Measurements from ENCODE around the gene AGFG2. TPM values are rescaled to one million over a fixed set of nuclear protein-coding genes. Genes with fewer than 3 reads are reported as not detected.

Gene AGFG2
- total and polyA plus RNA-seq, 2 of the 13 experiments (the other 11 are each of a cell fraction or from before 2014, with no cell fraction given): 125 to 132 TPM

DNA sequence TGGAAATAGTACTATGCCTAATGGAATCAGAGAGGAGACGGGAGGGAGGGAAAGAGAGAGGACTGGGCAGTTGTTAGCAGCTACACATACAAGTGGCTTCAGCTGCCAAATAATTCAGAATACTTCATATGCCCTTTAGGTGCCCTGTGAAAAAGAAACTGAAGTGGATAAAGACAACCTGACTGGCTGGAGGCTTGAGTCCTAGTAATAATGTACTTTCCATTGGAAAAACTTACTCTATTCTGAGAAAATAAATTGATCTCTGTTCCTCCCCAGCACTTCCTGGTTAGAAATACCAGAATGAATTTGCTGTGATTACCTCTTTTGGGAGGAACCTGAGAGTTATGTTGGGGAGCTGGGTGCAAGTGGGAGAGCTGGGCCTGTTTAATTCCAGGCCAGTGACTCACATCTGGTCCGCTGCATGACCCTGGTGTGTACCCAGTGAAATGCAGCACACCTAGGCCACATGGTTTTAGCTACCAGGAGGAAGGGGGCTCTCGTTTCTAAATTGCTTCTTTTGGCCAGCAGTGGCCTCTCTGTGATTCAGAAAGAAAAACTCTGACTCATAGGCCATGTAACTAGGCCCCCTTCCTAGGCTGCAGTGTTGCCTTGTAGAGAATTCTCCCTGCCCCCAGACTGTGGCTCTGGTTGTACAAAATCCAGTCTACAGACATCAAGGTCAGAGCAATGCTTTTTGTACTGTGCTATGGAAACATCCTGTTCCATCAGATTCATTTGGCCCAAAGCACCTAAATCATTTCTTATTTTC lies 6.5 kb downstream of the AGFG2 start (continued):
- TF ChIP-seq, protein P1, sequence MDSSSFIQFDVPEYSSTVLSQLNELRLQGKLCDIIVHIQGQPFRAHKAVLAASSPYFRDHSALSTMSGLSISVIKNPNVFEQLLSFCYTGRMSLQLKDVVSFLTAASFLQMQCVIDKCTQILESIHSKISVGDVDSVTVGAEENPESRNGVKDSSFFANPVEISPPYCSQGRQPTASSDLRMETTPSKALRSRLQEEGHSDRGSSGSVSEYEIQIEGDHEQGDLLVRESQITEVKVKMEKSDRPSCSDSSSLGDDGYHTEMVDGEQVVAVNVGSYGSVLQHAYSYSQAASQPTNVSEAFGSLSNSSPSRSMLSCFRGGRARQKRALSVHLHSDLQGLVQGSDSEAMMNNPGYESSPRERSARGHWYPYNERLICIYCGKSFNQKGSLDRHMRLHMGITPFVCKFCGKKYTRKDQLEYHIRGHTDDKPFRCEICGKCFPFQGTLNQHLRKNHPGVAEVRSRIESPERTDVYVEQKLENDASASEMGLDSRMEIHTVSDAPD (CRISPR knock-in tag; IDR thresholded peaks at IDR 0.05): no peak; the same call in 1 of the 2 replicates
- TF ChIP-seq HCFC1 (IDR thresholded peaks at IDR 0.05; ENCODE audit: low read depth, low read length) (no peak), ZSCAN29 (CRISPR knock-in tag; conservative IDR thresholded peaks at IDR 0.05) (no peak), GPN1 (CRISPR knock-in tag; IDR thresholded peaks at IDR 0.05; ENCODE audit: borderline replicate concordance) (no peak), ZNF549 (CRISPR knock-in tag; IDR thresholded peaks at IDR 0.05) (no peak), HOXA7 (CRISPR knock-in tag; IDR thresholded peaks at IDR 0.05) (no peak), ZMYM4 (CRISPR knock-in tag; IDR thresholded peaks at IDR 0.05) (no peak), KAT2B (IDR thresholded peaks at IDR 0.05; ENCODE audit: borderline replicate concordance, low read depth, low read length) (no peak), ZNF660 (CRISPR knock-in tag; IDR thresholded peaks at IDR 0.05; ENCODE audit: borderline replicate concordance, low read depth) (no peak), ZC3H13 (CRISPR knock-in tag; IDR thresholded peaks at IDR 0.05) (0 out of 2 replicates have a peak, but pooled peaks have one; percentile 27), MIER2 (CRISPR knock-in tag; IDR thresholded peaks at IDR 0.05) (no peak), ZNF558 (CRISPR knock-in tag; IDR thresholded peaks at IDR 0.05; ENCODE audit: borderline replicate concordance) (no peak), ZNF674 (CRISPR knock-in tag; IDR thresholded peaks at IDR 0.05; ENCODE audit: low read depth) (no peak), PPARG (CRISPR knock-in tag; conservative IDR thresholded peaks at IDR 0.05) (peak; percentile 54; the same call in 1 of the 2 replicates), CBX2 (IDR thresholded peaks at IDR 0.05; ENCODE audit: low read depth, low read length) (no peak), CBX2 (CRISPR knock-in tag; IDR thresholded peaks at IDR 0.05; ENCODE audit: low read depth) (no peak), PHF8 (CRISPR knock-in tag; IDR thresholded peaks at IDR 0.05) (peak; percentile 25; the same call in 1 of the 2 replicates), ARNT2 (CRISPR knock-in tag; IDR thresholded peaks at IDR 0.05; ENCODE audit: low read depth) (no peak)
- TF ChIP-seq, protein P2, sequence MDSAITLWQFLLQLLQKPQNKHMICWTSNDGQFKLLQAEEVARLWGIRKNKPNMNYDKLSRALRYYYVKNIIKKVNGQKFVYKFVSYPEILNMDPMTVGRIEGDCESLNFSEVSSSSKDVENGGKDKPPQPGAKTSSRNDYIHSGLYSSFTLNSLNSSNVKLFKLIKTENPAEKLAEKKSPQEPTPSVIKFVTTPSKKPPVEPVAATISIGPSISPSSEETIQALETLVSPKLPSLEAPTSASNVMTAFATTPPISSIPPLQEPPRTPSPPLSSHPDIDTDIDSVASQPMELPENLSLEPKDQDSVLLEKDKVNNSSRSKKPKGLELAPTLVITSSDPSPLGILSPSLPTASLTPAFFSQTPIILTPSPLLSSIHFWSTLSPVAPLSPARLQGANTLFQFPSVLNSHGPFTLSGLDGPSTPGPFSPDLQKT (CRISPR knock-in tag; IDR thresholded peaks at IDR 0.05; ENCODE audit: borderline replicate concordance): no peak
- TF ChIP-seq, protein P3, sequence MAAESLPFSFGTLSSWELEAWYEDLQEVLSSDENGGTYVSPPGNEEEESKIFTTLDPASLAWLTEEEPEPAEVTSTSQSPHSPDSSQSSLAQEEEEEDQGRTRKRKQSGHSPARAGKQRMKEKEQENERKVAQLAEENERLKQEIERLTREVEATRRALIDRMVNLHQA (CRISPR knock-in tag; IDR thresholded peaks at IDR 0.05): no peak
- TF ChIP-seq, protein P4, sequence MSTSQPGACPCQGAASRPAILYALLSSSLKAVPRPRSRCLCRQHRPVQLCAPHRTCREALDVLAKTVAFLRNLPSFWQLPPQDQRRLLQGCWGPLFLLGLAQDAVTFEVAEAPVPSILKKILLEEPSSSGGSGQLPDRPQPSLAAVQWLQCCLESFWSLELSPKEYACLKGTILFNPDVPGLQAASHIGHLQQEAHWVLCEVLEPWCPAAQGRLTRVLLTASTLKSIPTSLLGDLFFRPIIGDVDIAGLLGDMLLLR (CRISPR knock-in tag; IDR thresholded peaks at IDR 0.05): no peak
- TF ChIP-seq, protein P5, sequence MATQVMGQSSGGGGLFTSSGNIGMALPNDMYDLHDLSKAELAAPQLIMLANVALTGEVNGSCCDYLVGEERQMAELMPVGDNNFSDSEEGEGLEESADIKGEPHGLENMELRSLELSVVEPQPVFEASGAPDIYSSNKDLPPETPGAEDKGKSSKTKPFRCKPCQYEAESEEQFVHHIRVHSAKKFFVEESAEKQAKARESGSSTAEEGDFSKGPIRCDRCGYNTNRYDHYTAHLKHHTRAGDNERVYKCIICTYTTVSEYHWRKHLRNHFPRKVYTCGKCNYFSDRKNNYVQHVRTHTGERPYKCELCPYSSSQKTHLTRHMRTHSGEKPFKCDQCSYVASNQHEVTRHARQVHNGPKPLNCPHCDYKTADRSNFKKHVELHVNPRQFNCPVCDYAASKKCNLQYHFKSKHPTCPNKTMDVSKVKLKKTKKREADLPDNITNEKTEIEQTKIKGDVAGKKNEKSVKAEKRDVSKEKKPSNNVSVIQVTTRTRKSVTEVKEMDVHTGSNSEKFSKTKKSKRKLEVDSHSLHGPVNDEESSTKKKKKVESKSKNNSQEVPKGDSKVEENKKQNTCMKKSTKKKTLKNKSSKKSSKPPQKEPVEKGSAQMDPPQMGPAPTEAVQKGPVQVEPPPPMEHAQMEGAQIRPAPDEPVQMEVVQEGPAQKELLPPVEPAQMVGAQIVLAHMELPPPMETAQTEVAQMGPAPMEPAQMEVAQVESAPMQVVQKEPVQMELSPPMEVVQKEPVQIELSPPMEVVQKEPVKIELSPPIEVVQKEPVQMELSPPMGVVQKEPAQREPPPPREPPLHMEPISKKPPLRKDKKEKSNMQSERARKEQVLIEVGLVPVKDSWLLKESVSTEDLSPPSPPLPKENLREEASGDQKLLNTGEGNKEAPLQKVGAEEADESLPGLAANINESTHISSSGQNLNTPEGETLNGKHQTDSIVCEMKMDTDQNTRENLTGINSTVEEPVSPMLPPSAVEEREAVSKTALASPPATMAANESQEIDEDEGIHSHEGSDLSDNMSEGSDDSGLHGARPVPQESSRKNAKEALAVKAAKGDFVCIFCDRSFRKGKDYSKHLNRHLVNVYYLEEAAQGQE (IDR thresholded peaks at IDR 0.05; ENCODE audit: borderline replicate concordance in 1 of 2, low read depth in 1 of 2, low read length in 2 of 2): peak in 1 of 2 experiments; percentile 26; a peak in 1 of 4 replicates
- TF ChIP-seq, protein P6, sequence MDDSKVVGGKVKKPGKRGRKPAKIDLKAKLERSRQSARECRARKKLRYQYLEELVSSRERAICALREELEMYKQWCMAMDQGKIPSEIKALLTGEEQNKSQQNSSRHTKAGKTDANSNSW (CRISPR knock-in tag; IDR thresholded peaks at IDR 0.05; ENCODE audit: borderline replicate concordance): no peak
